HepG2 (cell line): ENCODE results near the gene TMEM260. TPM values are rescaled to one million over a fixed set of nuclear protein-coding genes. Genes with fewer than 3 reads are reported as not detected.

ENCODE experiments used
- ATAC-seq: fragments of 200-7000 bp; cut with Tn5 transposase; 3 replicates; pipeline ENCODE4 v1.9.1; 2020; ENCODE audit warnings: mild to moderate bottlenecking, moderate library complexity
- BruUV-seq: library from RNA; stranded (reverse); fragments of 400-500 nt; replicated peaks from 2 replicates; lab custom pipeline; 2021; lab: Mats Ljungman, UMichigan
- CTCF ChIA-PET: fragments of 300-600 bp; formaldehyde crosslinking; extraction: SDS; loops from one replicate; lab custom pipeline; 2021; ENCODE audit warnings: low total read pairs, inconsistent platforms, low intra/inter-chr PET ratio; lab: Yijun Ruan, JAX
- POLR2A ChIA-PET: fragments of 350-600 bp; sonication (Branson Sonifier 250); formaldehyde crosslinking; loops from one replicate; lab custom pipeline; 2020; ENCODE audit warnings: antibody characterized with exemption, inconsistent platforms; lab: Yijun Ruan, JAX
- DNase-seq: peaks from one replicate; pipeline ENCODE4 v3.0.0-alpha.2; 2015; ENCODE audit warnings: low spot score
- FAIRE-seq: peaks from 3 replicates; lab custom pipeline; 2011; peaks lifted over from hg19 to GRCh38; lab: Jason Lieb, UNC
- H2AFZ ChIP-seq: one replicate; pipeline ENCODE4 v1.6.1; 2011; ENCODE audit warnings: low read length, inconsistent platforms
- H3K27ac ChIP-seq: fragments of 300-600 bp; 3 replicates; pipeline ENCODE4 v1.8.0; 2011; ENCODE audit warnings: mixed run types, mild to moderate bottlenecking, mixed read lengths, low read length, inconsistent platforms; ENCODE audit not compliant: insufficient read depth; ENCODE audit errors: extremely low read length
- H3K27me3 ChIP-seq, 2 experiments: fragments of 200-600 bp in 1 of 2; 2 replicates in 1 of 2; 3 replicates in 1 of 2; pipeline versions ENCODE4 v1.6.0 to v1.8.0; 2011; ENCODE audit warnings: low read length in 2 of 2, mild to moderate bottlenecking in 2 of 2, moderate library complexity in 2 of 2, inconsistent platforms in 1 of 2; ENCODE audit not compliant: insufficient read depth in 2 of 2, control insufficient read depth in 1 of 2
- H3K36me3 ChIP-seq, 2 experiments: fragments of 200-600 bp in 1 of 2; replicated peaks in 1 of 2; 2 replicates in 1 of 2; 3 replicates in 1 of 2; pipeline versions ENCODE4 v1.5.1 to v1.8.0; 2011; ENCODE audit warnings: low read length in 2 of 2, inconsistent platforms in 1 of 2; ENCODE audit not compliant: insufficient read depth in 2 of 2, control insufficient read depth in 1 of 2
- H3K4me1 ChIP-seq: 2 replicates; pipeline ENCODE4 v1.5.1; 2012; ENCODE audit warnings: low read length, inconsistent platforms; ENCODE audit not compliant: insufficient read depth
- H3K4me2 ChIP-seq: 2 replicates; pipeline ENCODE4 v1.6.0; 2011; ENCODE audit warnings: low read depth, low read length, inconsistent platforms
- H3K4me3 ChIP-seq, 3 experiments: fragments of 200-600 bp in 1 of 3; sonication (generic), shearing (Covaris generic) in 1 of 3; replicated peaks in 1 of 3; 2 replicates each; pipeline ENCODE4 v1.5.1; 2011 to 2016; ENCODE audit warnings: low read length in 3 of 3, inconsistent platforms in 2 of 3, low read depth in 2 of 3, mild to moderate bottlenecking in 2 of 3, control low read depth in 1 of 3, mixed read lengths in 1 of 3; ENCODE audit not compliant: insufficient read depth in 1 of 3
- H3K79me2 ChIP-seq: one replicate; pipeline ENCODE4 v1.6.1; 2011; ENCODE audit warnings: low read length, inconsistent platforms; ENCODE audit not compliant: insufficient read depth
- H3K9ac ChIP-seq: 2 replicates; pipeline ENCODE4 v1.6.0; 2011; ENCODE audit warnings: mild to moderate bottlenecking, low read depth, low read length, inconsistent platforms; ENCODE audit not compliant: insufficient read depth
- H3K9me3 ChIP-seq: 2 replicates; pipeline ENCODE4 v1.5.1; 2012; ENCODE audit warnings: mild to moderate bottlenecking, low read length
- H4K20me1 ChIP-seq: 2 replicates; pipeline ENCODE4 v1.6.0; 2011; ENCODE audit warnings: inconsistent platforms, mild to moderate bottlenecking, low read length, moderate library complexity; ENCODE audit not compliant: insufficient read depth
- KDM6A ChIP-seq: IDR thresholded peaks from 2 replicates; pipeline ENCODE4 v1.6.1; 2016; ENCODE audit warnings: low read depth
- NFRKB ChIP-seq: fragments of 450-650 bp; IDR thresholded peaks from 2 replicates; pipeline ENCODE4 v1.6.1; 2017
- ZNF260 ChIP-seq: sonication (generic); formaldehyde crosslinking; IDR thresholded peaks from 2 replicates; pipeline ENCODE4 v1.4.0; 2020; ENCODE audit warnings: missing genetic modification reagents, low read depth, mild to moderate bottlenecking, borderline replicate concordance
- ZNF263 ChIP-seq: sonication (generic); formaldehyde crosslinking; IDR thresholded peaks from 2 replicates; pipeline ENCODE4 v1.4.0; 2020; ENCODE audit warnings: missing genetic modification reagents
- ZNF44 ChIP-seq: sonication (generic); formaldehyde crosslinking; IDR thresholded peaks from 2 replicates; pipeline ENCODE4 v1.5.1; 2020; ENCODE audit warnings: mild to moderate bottlenecking, missing genetic modification reagents
- WGBS: methylation state at CpG from one replicate; pipeline ENCODE4 v1.1.6; 2017; ENCODE audit warnings: low lambda C conversion rate; 5-methylcytosine and 5-hydroxymethylcytosine counted together
- in situ Hi-C: cut with HindIII; loops from 2 replicates; pipeline ENCODE4 v1.10.0; 2017; ENCODE audit warnings: low pct_unique_long_range_greater_than_20kb; ENCODE audit not compliant: extremely low pct_ligation_motif_present
- intact Hi-C: fragments of 100-400 bp; cut with micrococcal nuclease; formaldehyde crosslinking; loops from one replicate; pipeline ENCODE4 v1.10.0; 2022; ENCODE audit not compliant: unreplicated experiment
- polyA plus RNA-seq, 8 experiments: library from polyadenylated mRNA; depleted of rRNA in 3 of 8; stranded (reverse) in 7 of 8; unstranded in 1 of 8; fragments of >200 nt; fragmentation: Illumina TruSeq in 4 of 8; extraction: Trizol in 4 of 8; gene quantifications; 2 replicates each; pipeline versions ENCODE4 v1.2.1 to v1.2.3, GENCODE V29; 2011 to 2016; ENCODE audit warnings: low read depth in 4 of 8, missing spikeins in 1 of 8, mixed read lengths in 1 of 8; ENCODE audit not compliant: insufficient read depth in 1 of 8
- total RNA-seq, 5 experiments: library from RNA; depleted of rRNA; stranded (reverse); fragments of >200 nt; fragmentation: Illumina TruSeq; extraction: Trizol; gene quantifications; 2 replicates each; pipeline ENCODE4 v1.2.3, GENCODE V29; 2016; ENCODE audit warnings: low read depth in 1 of 5
- TF ChIP-seq, protein P1 (sequence below): sonication (generic); formaldehyde crosslinking; IDR thresholded peaks from 2 replicates; pipeline ENCODE4 v1.5.1; 2020; ENCODE audit warnings: mild to moderate bottlenecking, missing genetic modification reagents, moderate library complexity
- TF ChIP-seq, protein P2 (sequence below): sonication (generic); formaldehyde crosslinking; IDR thresholded peaks from 2 replicates; pipeline ENCODE4 v1.4.0; 2020; ENCODE audit warnings: low read depth, mild to moderate bottlenecking, missing genetic modification reagents
- TF ChIP-seq, protein P3 (sequence below): sonication (generic); formaldehyde crosslinking; IDR thresholded peaks from 2 replicates; pipeline ENCODE4 v1.8.1; 2023; ENCODE audit warnings: mild to moderate bottlenecking, missing genetic modification reagents
- TF ChIP-seq, protein P4 (sequence below): fragments of 450-650 bp; IDR thresholded peaks from 2 replicates; pipeline ENCODE4 v1.6.1; 2016

The TMEM260 gene
- total and polyA plus RNA-seq, 2 of the 13 experiments (the other 11 are each of a cell fraction or from before 2014, with no cell fraction given): 7.7 to 9.3 TPM

DNA sequence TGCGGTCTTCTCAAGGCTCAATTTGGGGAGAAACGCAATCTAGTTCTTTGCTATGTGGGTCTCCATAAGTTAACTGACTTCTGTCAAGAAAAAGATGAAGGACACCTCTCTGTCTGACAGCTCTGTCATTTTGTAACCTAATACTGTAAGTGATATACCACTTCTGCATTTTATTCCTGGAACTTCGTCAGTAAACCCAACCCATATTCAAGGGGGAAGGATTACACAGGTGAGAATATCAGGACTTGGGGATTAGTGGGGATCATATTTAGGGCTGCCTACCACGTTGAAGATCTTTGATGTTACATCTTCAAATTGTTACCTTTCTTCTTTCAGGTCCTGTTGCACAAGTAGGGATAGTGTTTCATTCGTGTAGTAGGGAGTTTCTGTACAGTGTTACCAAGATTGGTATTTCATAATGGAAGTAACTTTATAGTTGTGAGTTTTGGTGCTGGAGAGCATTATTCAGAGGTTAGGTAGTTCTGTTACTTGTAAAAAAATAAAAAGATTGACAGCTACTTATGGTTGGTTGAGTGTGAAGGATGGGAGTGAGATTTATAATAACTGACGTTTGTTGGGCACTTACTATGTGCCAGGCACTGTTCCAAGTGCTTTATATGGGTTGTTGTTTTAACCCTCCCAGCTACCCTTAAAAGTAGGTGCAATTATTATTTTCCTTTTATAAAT lies 1.6 kb downstream of the TMEM260 start (continued):
- TF ChIP-seq, protein P1, sequence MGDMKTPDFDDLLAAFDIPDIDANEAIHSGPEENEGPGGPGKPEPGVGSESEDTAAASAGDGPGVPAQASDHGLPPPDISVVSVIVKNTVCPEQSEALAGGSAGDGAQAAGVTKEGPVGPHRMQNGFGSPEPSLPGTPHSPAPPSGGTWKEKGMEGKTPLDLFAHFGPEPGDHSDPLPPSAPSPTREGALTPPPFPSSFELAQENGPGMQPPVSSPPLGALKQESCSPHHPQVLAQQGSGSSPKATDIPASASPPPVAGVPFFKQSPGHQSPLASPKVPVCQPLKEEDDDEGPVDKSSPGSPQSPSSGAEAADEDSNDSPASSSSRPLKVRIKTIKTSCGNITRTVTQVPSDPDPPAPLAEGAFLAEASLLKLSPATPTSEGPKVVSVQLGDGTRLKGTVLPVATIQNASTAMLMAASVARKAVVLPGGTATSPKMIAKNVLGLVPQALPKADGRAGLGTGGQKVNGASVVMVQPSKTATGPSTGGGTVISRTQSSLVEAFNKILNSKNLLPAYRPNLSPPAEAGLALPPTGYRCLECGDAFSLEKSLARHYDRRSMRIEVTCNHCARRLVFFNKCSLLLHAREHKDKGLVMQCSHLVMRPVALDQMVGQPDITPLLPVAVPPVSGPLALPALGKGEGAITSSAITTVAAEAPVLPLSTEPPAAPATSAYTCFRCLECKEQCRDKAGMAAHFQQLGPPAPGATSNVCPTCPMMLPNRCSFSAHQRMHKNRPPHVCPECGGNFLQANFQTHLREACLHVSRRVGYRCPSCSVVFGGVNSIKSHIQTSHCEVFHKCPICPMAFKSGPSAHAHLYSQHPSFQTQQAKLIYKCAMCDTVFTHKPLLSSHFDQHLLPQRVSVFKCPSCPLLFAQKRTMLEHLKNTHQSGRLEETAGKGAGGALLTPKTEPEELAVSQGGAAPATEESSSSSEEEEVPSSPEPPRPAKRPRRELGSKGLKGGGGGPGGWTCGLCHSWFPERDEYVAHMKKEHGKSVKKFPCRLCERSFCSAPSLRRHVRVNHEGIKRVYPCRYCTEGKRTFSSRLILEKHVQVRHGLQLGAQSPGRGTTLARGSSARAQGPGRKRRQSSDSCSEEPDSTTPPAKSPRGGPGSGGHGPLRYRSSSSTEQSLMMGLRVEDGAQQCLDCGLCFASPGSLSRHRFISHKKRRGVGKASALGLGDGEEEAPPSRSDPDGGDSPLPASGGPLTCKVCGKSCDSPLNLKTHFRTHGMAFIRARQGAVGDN (CRISPR knock-in tag): no peak
- no peak for TF ChIP-seq NFRKB
- TF ChIP-seq, protein P2, sequence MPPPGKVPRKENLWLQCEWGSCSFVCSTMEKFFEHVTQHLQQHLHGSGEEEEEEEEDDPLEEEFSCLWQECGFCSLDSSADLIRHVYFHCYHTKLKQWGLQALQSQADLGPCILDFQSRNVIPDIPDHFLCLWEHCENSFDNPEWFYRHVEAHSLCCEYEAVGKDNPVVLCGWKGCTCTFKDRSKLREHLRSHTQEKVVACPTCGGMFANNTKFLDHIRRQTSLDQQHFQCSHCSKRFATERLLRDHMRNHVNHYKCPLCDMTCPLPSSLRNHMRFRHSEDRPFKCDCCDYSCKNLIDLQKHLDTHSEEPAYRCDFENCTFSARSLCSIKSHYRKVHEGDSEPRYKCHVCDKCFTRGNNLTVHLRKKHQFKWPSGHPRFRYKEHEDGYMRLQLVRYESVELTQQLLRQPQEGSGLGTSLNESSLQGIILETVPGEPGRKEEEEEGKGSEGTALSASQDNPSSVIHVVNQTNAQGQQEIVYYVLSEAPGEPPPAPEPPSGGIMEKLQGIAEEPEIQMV (CRISPR knock-in tag): no peak
- no peak for TF ChIP-seq ZNF260 (CRISPR knock-in tag)
- no peak for TF ChIP-seq ZNF263 (CRISPR knock-in tag)

DNA sequence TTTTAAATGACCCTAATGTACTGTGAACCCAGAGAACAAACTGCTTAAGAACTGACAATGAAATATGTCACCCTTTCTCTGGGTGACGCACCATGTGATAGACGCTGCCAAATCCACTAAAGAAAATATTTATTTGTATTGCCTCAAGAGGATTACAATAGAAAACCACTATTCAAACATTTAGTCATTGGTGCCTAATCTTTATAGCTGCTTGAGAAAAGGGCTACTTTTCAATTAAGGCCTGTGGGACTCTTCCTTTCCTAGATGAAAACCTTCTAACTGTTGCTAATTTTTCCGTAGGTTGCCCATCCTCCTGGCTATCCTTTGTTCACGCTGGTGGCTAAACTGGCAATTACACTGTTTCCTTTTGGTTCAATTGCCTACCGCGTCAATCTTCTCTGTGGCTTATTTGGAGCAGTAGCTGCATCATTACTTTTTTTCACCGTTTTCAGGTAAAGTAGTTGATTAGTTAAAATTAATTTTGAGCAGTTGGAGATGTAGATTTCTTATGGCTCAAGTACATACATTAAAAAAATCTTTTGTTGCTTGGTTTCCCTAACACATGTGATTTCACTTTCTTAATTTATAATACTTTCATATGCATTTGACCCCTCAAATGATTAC lies 6.0 kb downstream of the TMEM260 start:
- no peaks in the 10 kb centered on the region for H3K27me3 ChIP-seq
- BruUV-seq: no TSS peak
- TF ChIP-seq, protein P3, sequence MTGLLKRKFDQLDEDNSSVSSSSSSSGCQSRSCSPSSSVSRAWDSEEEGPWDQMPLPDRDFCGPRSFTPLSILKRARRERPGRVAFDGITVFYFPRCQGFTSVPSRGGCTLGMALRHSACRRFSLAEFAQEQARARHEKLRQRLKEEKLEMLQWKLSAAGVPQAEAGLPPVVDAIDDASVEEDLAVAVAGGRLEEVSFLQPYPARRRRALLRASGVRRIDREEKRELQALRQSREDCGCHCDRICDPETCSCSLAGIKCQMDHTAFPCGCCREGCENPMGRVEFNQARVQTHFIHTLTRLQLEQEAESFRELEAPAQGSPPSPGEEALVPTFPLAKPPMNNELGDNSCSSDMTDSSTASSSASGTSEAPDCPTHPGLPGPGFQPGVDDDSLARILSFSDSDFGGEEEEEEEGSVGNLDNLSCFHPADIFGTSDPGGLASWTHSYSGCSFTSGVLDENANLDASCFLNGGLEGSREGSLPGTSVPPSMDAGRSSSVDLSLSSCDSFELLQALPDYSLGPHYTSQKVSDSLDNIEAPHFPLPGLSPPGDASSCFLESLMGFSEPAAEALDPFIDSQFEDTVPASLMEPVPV: no peak
- TF ChIP-seq ZNF44 (CRISPR knock-in tag) (no peak), KDM6A (CRISPR knock-in tag) (no peak)
- TF ChIP-seq, protein P4, sequence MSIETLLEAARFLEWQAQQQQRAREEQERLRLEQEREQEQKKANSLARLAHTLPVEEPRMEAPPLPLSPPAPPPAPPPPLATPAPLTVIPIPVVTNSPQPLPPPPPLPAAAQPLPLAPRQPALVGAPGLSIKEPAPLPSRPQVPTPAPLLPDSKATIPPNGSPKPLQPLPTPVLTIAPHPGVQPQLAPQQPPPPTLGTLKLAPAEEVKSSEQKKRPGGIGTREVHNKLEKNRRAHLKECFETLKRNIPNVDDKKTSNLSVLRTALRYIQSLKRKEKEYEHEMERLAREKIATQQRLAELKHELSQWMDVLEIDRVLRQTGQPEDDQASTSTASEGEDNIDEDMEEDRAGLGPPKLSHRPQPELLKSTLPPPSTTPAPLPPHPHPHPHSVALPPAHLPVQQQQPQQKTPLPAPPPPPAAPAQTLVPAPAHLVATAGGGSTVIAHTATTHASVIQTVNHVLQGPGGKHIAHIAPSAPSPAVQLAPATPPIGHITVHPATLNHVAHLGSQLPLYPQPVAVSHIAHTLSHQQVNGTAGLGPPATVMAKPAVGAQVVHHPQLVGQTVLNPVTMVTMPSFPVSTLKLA: no peak
- H3K4me1 ChIP-seq: peaks cover 40% of the 10 kb centered on the region
- H3K9me3 ChIP-seq: no peaks in the 10 kb centered on the region
- ChIA-PET CTCF (no interaction called here), POLR2A (no interaction called here)
- no peaks in the 10 kb centered on the region; the same call in 1 of the 2 replicates for H4K20me1 ChIP-seq
- ATAC-seq (no peak), DNase-seq (no peak), FAIRE-seq (no peak)
- no peak overlapping the region for H3K4me3 ChIP-seq
- 81% methylated on average over 7 of the region's 7 CpGs for WGBS
- H3K4me2 ChIP-seq: no peak overlapping the region
- H2AFZ ChIP-seq: no peak overlapping the region
- H3K36me3 ChIP-seq: no peaks in the 10 kb centered on the region
- intact Hi-C loops (no loop called here), in situ Hi-C loops (no loop called here)
- no peak overlapping the region for H3K27ac ChIP-seq
- no peak overlapping the region for H3K9ac ChIP-seq
- peaks cover 24% of the 10 kb centered on the region for H3K79me2 ChIP-seq
